B cell (primary cell): Measurements from ENCODE around the gene CRY1. TPM values are rescaled to one million over a fixed set of nuclear protein-coding genes. Genes with fewer than 3 reads are reported as not detected.

Experiments
- ATAC-seq: fragments of 200-7000 bp; cut with Tn5 transposase; one replicate; pipeline ENCODE4 v1.10.0; 2021; ENCODE audit warnings: low read depth, mild to moderate bottlenecking, moderate number of reproducible peaks, moderate library complexity
- CTCF ChIA-PET: fragments of 350-600 bp; sonication (Branson Sonifier 250); formaldehyde crosslinking; loops from one replicate; lab custom pipeline; 2021; ENCODE audit warnings: antibody characterized with exemption, inconsistent platforms; lab: Charles Lee
- POLR2A ChIA-PET: fragments of 350-600 bp; sonication (Branson Sonifier 250); formaldehyde crosslinking; loops from one replicate; lab custom pipeline; 2021; ENCODE audit warnings: antibody characterized with exemption; lab: Charles Lee
- DNase-seq: peaks from one replicate; pipeline ENCODE4 v3.0.0; 2013
- H2AFZ ChIP-seq: 2 replicates; pipeline ENCODE4 v1.6.1; 2012; ENCODE audit warnings: mild to moderate bottlenecking, low read depth, low read length; ENCODE audit not compliant: insufficient read depth, poor library complexity, severe bottlenecking
- H3K27ac ChIP-seq, 2 donors: 1 replicate in 1 of 2; 2 replicates in 1 of 2; pipeline ENCODE4 v1.5.1; 2012 to 2013; ENCODE audit warnings: low read length in 2 of 2, mild to moderate bottlenecking in 2 of 2, moderate library complexity in 1 of 2
- H3K27me3 ChIP-seq, 4 experiments: fragments of 200-600 bp in 1 of 4; sonication (generic) in 1 of 4; replicated peaks in 1 of 4; 1 replicate in 2 of 4; 2 replicates in 2 of 4; pipeline versions ENCODE4 v1.6.1 to v1.7.0; 2013 to 2016; ENCODE audit warnings: low read length in 3 of 4, mild to moderate bottlenecking in 2 of 4, mixed read lengths in 1 of 4, moderate library complexity in 1 of 4; ENCODE audit not compliant: insufficient read depth in 4 of 4, control insufficient read depth in 3 of 4; ENCODE audit errors: control extremely low read depth in 1 of 4
- H3K36me3 ChIP-seq, 2 experiments: replicated peaks in 1 of 2; 1 replicate in 1 of 2; 2 replicates in 1 of 2; pipeline versions ENCODE4 v1.6.1 to v1.7.1; 2013; ENCODE audit warnings: low read length in 1 of 2; ENCODE audit not compliant: insufficient read depth in 2 of 2, control insufficient read depth in 1 of 2; ENCODE audit errors: control extremely low read depth in 1 of 2, extremely low read depth in 1 of 2
- H3K4me1 ChIP-seq, 2 donors: fragments of 200-600 bp in 1 of 2; sonication (generic) in 1 of 2; 1 replicate in 1 of 2; 2 replicates in 1 of 2; pipeline versions ENCODE4 v1.5.1 to v1.6.1; 2013 to 2017; ENCODE audit warnings: low read length in 2 of 2; ENCODE audit not compliant: control insufficient read depth in 2 of 2, insufficient read depth in 2 of 2
- H3K4me2 ChIP-seq: replicated peaks from 2 replicates; pipeline ENCODE3; 2012; ENCODE audit warnings: mild to moderate bottlenecking, low read depth, low read length; ENCODE audit not compliant: poor library complexity, severe bottlenecking
- H3K4me3 ChIP-seq, 5 experiments: fragments of 200-600 bp in 1 of 5; sonication (generic) in 1 of 5; 1 replicate in 3 of 5; 2 replicates in 2 of 5; pipeline versions ENCODE4 v1.5.1 to v1.7.0; 2011 to 2016; ENCODE audit warnings: low read length in 4 of 5, mild to moderate bottlenecking in 4 of 5, low read depth in 2 of 5, control low read depth in 1 of 5, moderate library complexity in 1 of 5; ENCODE audit not compliant: insufficient read depth in 1 of 5; ENCODE audit errors: control extremely low read depth in 1 of 5, extremely low read depth in 1 of 5
- H3K79me2 ChIP-seq: fragments of 200-600 bp; sonication (generic); one replicate; pipeline ENCODE4 v1.6.0; 2016; ENCODE audit warnings: low read length; ENCODE audit not compliant: control insufficient read depth, insufficient read depth
- H3K9ac ChIP-seq: fragments of 200-600 bp; sonication (generic); 2 replicates; pipeline ENCODE4 v1.6.1; 2017; ENCODE audit warnings: mild to moderate bottlenecking, low read length, moderate library complexity
- H3K9me3 ChIP-seq, 3 donors: one replicate each; pipeline versions ENCODE4 v1.6.1 to v1.7.1; 2013; ENCODE audit warnings: low read length in 2 of 3; ENCODE audit not compliant: control insufficient read depth in 2 of 3, insufficient read depth in 1 of 3; ENCODE audit errors: control extremely low read depth in 1 of 3
- H4K20me1 ChIP-seq: 2 replicates; pipeline ENCODE4 v1.6.0; 2012; ENCODE audit warnings: mild to moderate bottlenecking, low read length; ENCODE audit not compliant: insufficient read depth, control insufficient read depth, poor library complexity, severe bottlenecking
- H3K27ac Mint-ChIP-seq: one replicate; pipeline ENCODE4 v1.8.0; 2021; ENCODE audit warnings: mixed read lengths
- H3K27me3 Mint-ChIP-seq: one replicate; pipeline ENCODE4 v1.8.0; 2021; ENCODE audit warnings: mixed read lengths
- H3K4me1 Mint-ChIP-seq: one replicate; pipeline ENCODE4 v1.8.0; 2021; ENCODE audit warnings: mixed read lengths
- H3K4me3 Mint-ChIP-seq: one replicate; pipeline ENCODE4 v1.8.0; 2021; ENCODE audit warnings: mixed read lengths
- H3K9me3 Mint-ChIP-seq: one replicate; pipeline ENCODE4 v1.8.0; 2022; ENCODE audit warnings: mixed read lengths; ENCODE audit not compliant: insufficient read depth
- CTCF ChIP-seq: fragments of 200-600 bp; IDR thresholded peaks from one replicate; pipeline ENCODE4 v1.8.0; 2022; ENCODE audit warnings: antibody characterized with exemption, mild to moderate bottlenecking
- EZH2 ChIP-seq: IDR thresholded peaks from 2 replicates; pipeline ENCODE4 v1.6.1; 2012; ENCODE audit warnings: borderline replicate concordance, low read depth, mild to moderate bottlenecking, moderate library complexity, low read length; ENCODE audit not compliant: insufficient read depth, poor library complexity, severe bottlenecking
- WGBS: methylation state at CpG from one replicate; pipeline ENCODE4 v1.1.5; 2013; ENCODE audit warnings: missing lambda C conversion rate; ENCODE audit not compliant: insufficient coverage; 5-methylcytosine and 5-hydroxymethylcytosine counted together
- intact Hi-C: fragments of 100-400 bp; cut with micrococcal nuclease; formaldehyde crosslinking; loops from one replicate; pipeline ENCODE4 v1.10.0; 2022
- polyA plus RNA-seq: library from polyadenylated mRNA; depleted of rRNA; stranded (reverse); fragments of >200 nt; gene quantifications from 2 replicates; pipeline ENCODE4 v1.2.3, GENCODE V29; 2012
- total RNA-seq, 2 donors: library from RNA; stranded (reverse); fragments of 120-200 nt in 1 of 2; gene quantifications; 1 replicate in 1 of 2; 2 replicates in 1 of 2; pipeline versions ENCODE4 v1.2.3 to v1.2.4, GENCODE V29; 2013 to 2022

CRY1 gene
- total and polyA plus RNA-seq, 2 donors (not counting 1 experiment from before 2014, with no cell fraction given), result 2.4 to 8.8 TPM

GRCh38 chr12:107090711-107091110, 2.6 kb downstream of the CRY1 start:
- TF ChIP-seq CTCF (no peak), EZH2 (no peak)
- peaks cover under 1% of the 10 kb centered on the region for H3K27me3 Mint-ChIP-seq
- intact Hi-C loops, result no loop called here

GRCh38 chr12:107088912-107089311, 4.4 kb downstream of the CRY1 start:
- WGBS, result no CpG with 5 or more reads among the region's 2 CpGs
- no peaks in the 10 kb centered on the region for H3K36me3 ChIP-seq
- ChIA-PET POLR2A (no interaction called here), CTCF (interaction anchor here (0.7 to 0.9 kb wide), 2 partner anchors 10 to 105 kb away, joined by 3 to 8 read pairs; no protein-coding TSS in a partner anchor)
- H3K4me3 ChIP-seq, result no peak overlapping the region
- H3K4me1 ChIP-seq, result peaks cover 11 to 19% of the 10 kb centered on the region in 2 donors
- no peak overlapping the region for H3K4me2 ChIP-seq
- no peak overlapping the region for H3K27ac ChIP-seq
- intact Hi-C loops, result no loop called here
- H3K27me3 ChIP-seq, result peaks cover 0 to 4% (median 0%) of the 10 kb centered on the region in 4 experiments
- peaks cover 7% of the 10 kb centered on the region for H4K20me1 ChIP-seq
- H3K79me2 ChIP-seq, result peaks cover 20% of the 10 kb centered on the region
- Mint-ChIP-seq H3K4me3 (no peak overlapping the region), H3K27me3 (no peaks in the 10 kb centered on the region), H3K9me3 (no peaks in the 10 kb centered on the region), H3K27ac (no peak overlapping the region), H3K4me1 (peaks cover 5% of the 10 kb centered on the region)
- no peak for DNase-seq
- peaks cover 0 to 10% (median 2%) of the 10 kb centered on the region in 3 donors for H3K9me3 ChIP-seq
- H2AFZ ChIP-seq, result no peak overlapping the region
- no peak for ATAC-seq
- TF ChIP-seq EZH2 (no peak), CTCF (no peak)
- no peak overlapping the region for H3K9ac ChIP-seq

More at GRCh38 chr12:107090711-107091110, 2.6 kb downstream of the CRY1 start:
- CTCF ChIA-PET, result interaction anchor here (0.7 to 4.0 kb wide), 2 partner anchors 12 to 14 kb away, joined by 3 to 27 read pairs; no protein-coding TSS in a partner anchor
- peaks cover 7% of the 10 kb centered on the region for H4K20me1 ChIP-seq
- H3K4me2 ChIP-seq, result no peak overlapping the region
- POLR2A ChIA-PET, result no interaction called here
- H3K9me3 Mint-ChIP-seq, result peaks cover under 1% of the 10 kb centered on the region
- no peak overlapping the region for H3K4me3 ChIP-seq
- no peak for DNase-seq
- no peaks in the 10 kb centered on the region for H3K36me3 ChIP-seq
- no peak overlapping the region for H3K27ac Mint-ChIP-seq
- no peak for ATAC-seq
- peaks cover 16 to 24% of the 10 kb centered on the region in 2 donors for H3K4me1 ChIP-seq
- H3K9me3 ChIP-seq, result peaks cover 0 to 10% (median 2%) of the 10 kb centered on the region in 3 donors
- WGBS, result 100% methylated on average over 1 of the region's 2 CpGs
- H3K27me3 ChIP-seq, result peaks cover 0 to 8% (median 0%) of the 10 kb centered on the region in 4 experiments
- H3K4me1 Mint-ChIP-seq, result peaks cover 9% of the 10 kb centered on the region
- no peak overlapping the region for H3K9ac ChIP-seq
- H3K4me3 Mint-ChIP-seq, result no peak overlapping the region
- H2AFZ ChIP-seq, result no peak overlapping the region
- H3K79me2 ChIP-seq, result peaks cover 20% of the 10 kb centered on the region
- H3K27ac ChIP-seq, result no peak overlapping the region
